ENCODE results near the gene LRRC3B.

Gene LRRC3B

DNA sequence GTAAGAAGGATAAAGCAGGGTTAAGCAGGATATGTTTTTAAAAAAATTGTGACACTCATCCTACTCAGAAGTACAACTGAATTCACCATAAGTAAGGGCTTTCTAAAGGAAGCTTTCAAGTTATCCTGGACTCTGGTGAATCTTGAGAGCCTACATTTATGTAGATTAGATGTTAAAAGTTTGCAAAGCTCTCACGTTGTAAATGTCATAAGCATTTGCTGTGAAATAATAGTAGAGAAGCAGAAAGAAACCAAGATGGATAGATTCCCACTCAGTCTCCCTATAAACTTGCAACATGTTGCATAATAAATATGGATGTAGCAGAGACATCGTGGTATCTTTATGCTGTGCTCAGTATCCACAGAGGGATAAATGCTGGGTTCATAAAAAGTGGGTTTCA lies 77.0 kb downstream of the LRRC3B start:
- ChIA-PET CTCF (no interaction called here), POLR2A (no interaction called here)
- TF ChIP-seq ARNT (IDR thresholded peaks at IDR 0.05) (no peak), NFRKB (IDR thresholded peaks at IDR 0.05) (no peak), BHLHE40 (IDR thresholded peaks at IDR 0.05; ENCODE audit: borderline replicate concordance) (no peak), ELF4 (IDR thresholded peaks at IDR 0.05) (no peak), CTBP1 (IDR thresholded peaks at IDR 0.05; ENCODE audit: borderline replicate concordance) (no peak), LEF1 (IDR thresholded peaks at IDR 0.05; ENCODE audit: borderline replicate concordance) (no peak), ZNF384 (IDR thresholded peaks at IDR 0.05) (no peak), L3MBTL2 (conservative IDR thresholded peaks at IDR 0.05) (no peak), HDGF (IDR thresholded peaks at IDR 0.05; ENCODE audit: borderline replicate concordance) (no peak), FOXK2 (IDR thresholded peaks at IDR 0.05) (no peak), TARDBP (IDR thresholded peaks at IDR 0.05) (no peak), FOXA1 (IDR thresholded peaks at IDR 0.05) (no peak)
- no peak for DNase-seq (ENCODE audit: extremely low spot score)

DNA sequence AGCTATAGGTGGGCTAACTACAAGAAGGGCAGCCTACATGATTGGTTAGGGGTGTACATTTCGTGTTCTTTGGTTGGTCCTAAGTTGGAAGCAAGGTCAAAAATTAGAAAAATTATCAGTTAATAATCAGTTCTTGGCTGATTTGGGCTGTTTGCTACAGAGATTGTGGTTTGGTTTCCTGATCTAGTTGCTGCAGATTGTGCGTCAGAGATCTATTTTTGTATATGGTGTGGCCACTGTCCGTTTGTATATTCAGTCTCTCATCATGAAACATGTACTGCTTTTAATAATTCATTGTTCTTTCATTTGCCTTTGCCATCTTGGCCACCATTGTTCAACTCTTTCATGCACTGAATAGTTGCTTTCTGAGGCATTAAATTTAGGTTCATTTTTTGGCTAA lies 80.9 kb downstream of the LRRC3B start:
- DNase-seq (ENCODE audit: extremely low spot score), result no peak

DNA sequence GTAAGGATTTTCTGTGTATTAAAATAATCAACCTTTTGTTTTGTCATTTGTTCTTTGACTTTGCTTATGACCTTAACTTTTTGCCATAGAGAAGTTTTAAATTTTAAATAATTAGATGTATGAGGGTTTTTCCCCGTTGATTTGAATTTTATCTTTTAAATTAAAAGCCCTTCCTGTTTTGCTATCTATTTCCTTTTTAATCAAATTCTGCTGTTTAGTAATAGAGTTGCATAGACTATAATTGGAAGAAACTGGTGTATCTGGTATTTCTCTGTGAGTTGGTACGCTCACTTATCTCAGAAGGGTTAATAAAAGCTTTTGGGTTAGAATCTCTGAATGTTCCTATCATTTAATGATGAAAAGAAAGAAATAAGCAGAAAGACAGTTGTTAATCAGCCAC lies 82.2 kb downstream of the LRRC3B start:
- CTCF ChIA-PET, result no interaction called here
- no peak for DNase-seq (ENCODE audit: extremely low spot score)
- POLR2A ChIA-PET, result no interaction called here
- TF ChIP-seq FOXM1 (IDR thresholded peaks at IDR 0.05; ENCODE audit: borderline replicate concordance) (no peak), L3MBTL2 (conservative IDR thresholded peaks at IDR 0.05) (no peak), HDGF (IDR thresholded peaks at IDR 0.05; ENCODE audit: borderline replicate concordance) (no peak), SUZ12 (IDR thresholded peaks at IDR 0.05) (no peak), FOXK2 (IDR thresholded peaks at IDR 0.05) (no peak), ZNF384 (IDR thresholded peaks at IDR 0.05) (no peak), TARDBP (IDR thresholded peaks at IDR 0.05) (no peak), BHLHE40 (IDR thresholded peaks at IDR 0.05; ENCODE audit: borderline replicate concordance) (no peak), SP1 (IDR thresholded peaks at IDR 0.05) (no peak), CTBP1 (IDR thresholded peaks at IDR 0.05; ENCODE audit: borderline replicate concordance) (no peak), FOXA1 (IDR thresholded peaks at IDR 0.05) (no peak), NFRKB (IDR thresholded peaks at IDR 0.05) (no peak), ARNT (IDR thresholded peaks at IDR 0.05) (no peak), LEF1 (IDR thresholded peaks at IDR 0.05; ENCODE audit: borderline replicate concordance) (no peak), ELF4 (IDR thresholded peaks at IDR 0.05) (no peak)
- TF ChIP-seq, protein P1, sequence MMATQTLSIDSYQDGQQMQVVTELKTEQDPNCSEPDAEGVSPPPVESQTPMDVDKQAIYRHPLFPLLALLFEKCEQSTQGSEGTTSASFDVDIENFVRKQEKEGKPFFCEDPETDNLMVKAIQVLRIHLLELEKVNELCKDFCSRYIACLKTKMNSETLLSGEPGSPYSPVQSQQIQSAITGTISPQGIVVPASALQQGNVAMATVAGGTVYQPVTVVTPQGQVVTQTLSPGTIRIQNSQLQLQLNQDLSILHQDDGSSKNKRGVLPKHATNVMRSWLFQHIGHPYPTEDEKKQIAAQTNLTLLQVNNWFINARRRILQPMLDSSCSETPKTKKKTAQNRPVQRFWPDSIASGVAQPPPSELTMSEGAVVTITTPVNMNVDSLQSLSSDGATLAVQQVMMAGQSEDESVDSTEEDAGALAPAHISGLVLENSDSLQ (IDR thresholded peaks at IDR 0.05), result no peak

More for the DNA sequence above, 80.9 kb downstream of the LRRC3B start:
- ChIA-PET POLR2A (no interaction called here), CTCF (no interaction called here)
- TF ChIP-seq ELF4 (IDR thresholded peaks at IDR 0.05) (no peak), L3MBTL2 (conservative IDR thresholded peaks at IDR 0.05) (no peak), ARNT (IDR thresholded peaks at IDR 0.05) (no peak), SUZ12 (IDR thresholded peaks at IDR 0.05) (no peak), HDGF (IDR thresholded peaks at IDR 0.05; ENCODE audit: borderline replicate concordance) (no peak), SP1 (IDR thresholded peaks at IDR 0.05) (no peak), FOXA1 (IDR thresholded peaks at IDR 0.05) (no peak), NFRKB (IDR thresholded peaks at IDR 0.05) (no peak), LEF1 (IDR thresholded peaks at IDR 0.05; ENCODE audit: borderline replicate concordance) (no peak), CTBP1 (IDR thresholded peaks at IDR 0.05; ENCODE audit: borderline replicate concordance) (no peak), TARDBP (IDR thresholded peaks at IDR 0.05) (no peak), FOXM1 (IDR thresholded peaks at IDR 0.05; ENCODE audit: borderline replicate concordance) (no peak), ZNF384 (IDR thresholded peaks at IDR 0.05) (no peak)
- TF ChIP-seq, protein P1 (IDR thresholded peaks at IDR 0.05), result no peak

DNA sequence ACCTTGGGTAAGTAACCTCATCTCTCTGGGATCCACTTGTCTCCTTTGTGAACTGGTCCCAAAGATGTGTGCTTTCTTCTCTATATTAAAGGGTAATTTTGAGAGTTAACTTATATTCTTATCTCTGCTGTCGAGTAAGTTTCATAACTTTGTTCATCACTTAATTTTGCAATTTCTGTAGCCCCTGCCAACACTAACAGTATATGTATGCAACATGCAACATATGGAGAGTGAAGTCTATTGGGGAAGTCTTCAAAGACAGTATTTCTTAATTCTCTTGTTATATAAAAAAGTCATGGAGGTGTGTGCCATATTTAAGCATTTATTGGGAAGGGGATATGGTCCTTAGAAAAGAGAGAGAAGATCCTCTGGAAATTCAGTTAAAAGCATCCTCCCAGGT lies 85.9 kb downstream of the LRRC3B start:
- CTCF ChIA-PET, result no interaction called here
- POLR2A ChIA-PET, result no interaction called here
- TF ChIP-seq, protein P1 (IDR thresholded peaks at IDR 0.05), result no peak
- TF ChIP-seq L3MBTL2 (conservative IDR thresholded peaks at IDR 0.05) (no peak), HDGF (IDR thresholded peaks at IDR 0.05; ENCODE audit: borderline replicate concordance) (no peak), SP1 (IDR thresholded peaks at IDR 0.05) (no peak), NFRKB (IDR thresholded peaks at IDR 0.05) (no peak), CTBP1 (IDR thresholded peaks at IDR 0.05; ENCODE audit: borderline replicate concordance) (no peak), FOXK2 (IDR thresholded peaks at IDR 0.05) (no peak), SUZ12 (IDR thresholded peaks at IDR 0.05) (no peak), BHLHE40 (IDR thresholded peaks at IDR 0.05; ENCODE audit: borderline replicate concordance) (no peak), LEF1 (IDR thresholded peaks at IDR 0.05; ENCODE audit: borderline replicate concordance) (no peak), FOXM1 (IDR thresholded peaks at IDR 0.05; ENCODE audit: borderline replicate concordance) (no peak), TARDBP (IDR thresholded peaks at IDR 0.05) (no peak), ELF4 (IDR thresholded peaks at IDR 0.05) (no peak), ARNT (IDR thresholded peaks at IDR 0.05) (no peak)
- no peak for DNase-seq (ENCODE audit: extremely low spot score)

DNA sequence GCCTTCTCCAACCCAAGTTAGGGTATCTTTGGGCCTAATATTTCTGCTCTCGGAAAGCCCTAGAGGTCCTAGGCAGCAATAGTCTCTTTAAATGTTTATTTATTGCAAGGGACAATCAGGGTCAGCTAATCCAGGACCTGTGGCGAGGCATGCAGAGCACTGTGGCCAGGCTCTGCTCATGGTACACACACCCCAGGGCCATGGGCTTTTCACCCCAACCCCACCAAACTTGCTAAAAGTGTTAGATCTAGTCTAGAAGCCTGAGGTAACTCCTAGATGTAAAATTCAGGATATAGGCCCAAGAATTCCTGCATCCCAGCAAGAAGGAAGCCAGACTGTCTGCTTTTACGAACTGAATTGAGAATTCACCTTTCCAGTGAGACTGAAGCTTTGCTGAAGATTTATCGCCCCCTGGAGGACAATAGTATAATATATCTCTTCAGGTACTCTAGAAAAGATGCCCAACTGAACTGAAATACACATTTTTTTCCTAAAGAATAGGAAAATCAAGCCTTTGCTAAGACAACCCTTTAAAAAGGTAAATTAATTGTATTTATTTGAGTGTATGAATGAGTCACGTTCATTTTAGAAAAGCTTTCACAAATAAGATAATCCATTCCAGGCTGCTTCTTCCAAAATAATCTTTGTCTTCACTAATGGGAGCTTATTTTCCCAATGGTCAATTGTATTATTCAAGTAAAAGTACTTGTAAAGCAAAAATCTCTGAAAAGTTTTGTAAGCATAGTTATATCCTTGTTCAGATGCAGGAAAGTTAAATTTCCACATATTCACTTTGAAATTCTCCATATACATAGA lies 89.8 kb downstream of the LRRC3B start:
- ChIA-PET CTCF (interaction anchor here (0.7 kb wide), 1 partner anchor 145 kb away, joined by 3 read pairs; no protein-coding TSS in a partner anchor), POLR2A (no interaction called here)
- peak; percentile 41 for DNase-seq (ENCODE audit: extremely low spot score)
- no peak for TF ChIP-seq NFRKB (IDR thresholded peaks at IDR 0.05)
- no peak for TF ChIP-seq CTBP1 (IDR thresholded peaks at IDR 0.05; ENCODE audit: borderline replicate concordance)
- TF ChIP-seq ZNF384 (IDR thresholded peaks at IDR 0.05), result no peak
- no peak for TF ChIP-seq SP1 (IDR thresholded peaks at IDR 0.05)
- TF ChIP-seq, protein P1 (IDR thresholded peaks at IDR 0.05), result no peak
- no peak for TF ChIP-seq BHLHE40 (IDR thresholded peaks at IDR 0.05; ENCODE audit: borderline replicate concordance)
- no peak for TF ChIP-seq FOXM1 (IDR thresholded peaks at IDR 0.05; ENCODE audit: borderline replicate concordance)
- TF ChIP-seq LEF1 (IDR thresholded peaks at IDR 0.05; ENCODE audit: borderline replicate concordance), result no peak
- TF ChIP-seq FOXK2 (IDR thresholded peaks at IDR 0.05), result no peak
- TF ChIP-seq TARDBP (IDR thresholded peaks at IDR 0.05), result no peak
- TF ChIP-seq ELF4 (IDR thresholded peaks at IDR 0.05), result no peak
- TF ChIP-seq SUZ12 (IDR thresholded peaks at IDR 0.05), result no peak
- no peak for TF ChIP-seq FOXA1 (IDR thresholded peaks at IDR 0.05)
- TF ChIP-seq L3MBTL2 (conservative IDR thresholded peaks at IDR 0.05), result no peak
- no peak for TF ChIP-seq ARNT (IDR thresholded peaks at IDR 0.05)

All from HEK293T (cell line).